SU-DHL-6 (cell line): ENCODE measurements around the gene ZNF385A.

Experiments
- CTCF ChIP-seq: fragments of 200-600 bp; sonication (generic); IDR thresholded peaks from one replicate; pipeline ENCODE4 v1.5.1; 2017; ENCODE audit warnings: antibody characterized with exemption, mild to moderate bottlenecking, low read length, moderate library complexity; ENCODE audit not compliant: insufficient read depth, poor library complexity, severe bottlenecking
- EZH2phosphoT487 ChIP-seq: fragments of 200-600 bp; sonication (generic), shearing (Covaris generic); conservative IDR thresholded peaks from 2 replicates; pipeline ENCODE4 v1.6.1; 2018; ENCODE audit warnings: mild to moderate bottlenecking, antibody characterized with exemption, low read length, moderate library complexity, mixed read lengths

- no peak for TF ChIP-seq EZH2phosphoT487
- no peak for TF ChIP-seq CTCF
Measured at GRCh38 chr12:54390176-54390667, 5.7 kb upstream of the ZNF385A start.
